ENCODE measurements around the gene GGT7. TPM values are rescaled to one million over a fixed set of nuclear protein-coding genes. Genes with fewer than 3 reads are reported as not detected.

The GGT7 gene
- total RNA-seq, 4 donors from 2014 or later = 8.5 to 13.2 (median 11.2) TPM

DNA sequence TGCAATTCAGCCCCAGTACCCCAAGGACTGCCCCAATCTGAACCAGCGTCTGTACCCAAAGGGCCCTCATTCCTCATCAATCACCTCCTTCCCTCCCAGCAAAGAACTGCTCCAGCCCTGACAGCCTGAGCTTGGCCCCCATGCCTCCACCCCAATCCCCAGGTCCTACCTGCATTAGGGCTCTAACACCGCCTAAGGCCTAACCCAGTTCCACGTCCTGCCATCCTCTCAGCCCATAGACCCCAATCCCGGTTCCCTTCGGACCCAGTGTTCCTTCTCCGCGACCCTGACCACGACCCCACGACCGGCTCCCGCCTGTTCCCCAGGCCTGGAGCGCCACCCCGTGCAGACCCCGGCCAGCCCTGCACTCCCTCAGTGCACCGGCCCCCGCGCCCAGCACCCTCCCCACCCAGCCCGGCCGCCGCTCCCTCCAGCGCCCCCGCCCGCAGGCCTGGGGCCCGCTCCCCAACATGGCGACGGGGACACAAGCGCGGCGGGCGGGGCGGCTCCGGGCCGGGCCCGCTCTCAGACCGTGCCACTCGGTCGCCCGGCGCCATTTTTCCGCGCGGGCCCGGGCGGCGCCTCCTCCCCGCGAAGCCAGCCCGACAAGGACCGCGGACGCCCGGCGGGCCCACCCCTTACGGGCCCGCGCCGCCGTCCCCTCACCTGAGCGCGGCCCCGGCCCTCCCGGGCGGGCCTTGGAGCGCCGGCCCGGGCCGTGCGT lies 47.7 kb downstream of the GGT7 start:
- TF ChIP-seq, protein P1, sequence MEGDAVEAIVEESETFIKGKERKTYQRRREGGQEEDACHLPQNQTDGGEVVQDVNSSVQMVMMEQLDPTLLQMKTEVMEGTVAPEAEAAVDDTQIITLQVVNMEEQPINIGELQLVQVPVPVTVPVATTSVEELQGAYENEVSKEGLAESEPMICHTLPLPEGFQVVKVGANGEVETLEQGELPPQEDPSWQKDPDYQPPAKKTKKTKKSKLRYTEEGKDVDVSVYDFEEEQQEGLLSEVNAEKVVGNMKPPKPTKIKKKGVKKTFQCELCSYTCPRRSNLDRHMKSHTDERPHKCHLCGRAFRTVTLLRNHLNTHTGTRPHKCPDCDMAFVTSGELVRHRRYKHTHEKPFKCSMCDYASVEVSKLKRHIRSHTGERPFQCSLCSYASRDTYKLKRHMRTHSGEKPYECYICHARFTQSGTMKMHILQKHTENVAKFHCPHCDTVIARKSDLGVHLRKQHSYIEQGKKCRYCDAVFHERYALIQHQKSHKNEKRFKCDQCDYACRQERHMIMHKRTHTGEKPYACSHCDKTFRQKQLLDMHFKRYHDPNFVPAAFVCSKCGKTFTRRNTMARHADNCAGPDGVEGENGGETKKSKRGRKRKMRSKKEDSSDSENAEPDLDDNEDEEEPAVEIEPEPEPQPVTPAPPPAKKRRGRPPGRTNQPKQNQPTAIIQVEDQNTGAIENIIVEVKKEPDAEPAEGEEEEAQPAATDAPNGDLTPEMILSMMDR (IDR thresholded peaks at IDR 0.05) = no peak
- no peak for DNase-seq (ENCODE audit: low spot score)
- peak; percentile 85 for ATAC-seq (ENCODE audit: low FRiP score)

GRCh38 chr20:34824452-34824805 lies 48.2 kb downstream of the GGT7 start:
- ATAC-seq (ENCODE audit: low FRiP score) (peak; percentile 46), DNase-seq (ENCODE audit: low spot score) (peak; percentile 35)
- TF ChIP-seq, protein P1 (IDR thresholded peaks at IDR 0.05) = no peak

GRCh38 chr20:34824026-34824425 lies 48.6 kb downstream of the GGT7 start:
- ATAC-seq (ENCODE audit: low FRiP score) (no peak), DNase-seq (ENCODE audit: low spot score) (no peak)
- TF ChIP-seq, protein P1 (IDR thresholded peaks at IDR 0.05) = no peak

GRCh38 chr20:34820805-34821578 lies 51.7 kb downstream of the GGT7 start:
- TF ChIP-seq, protein P1 (IDR thresholded peaks at IDR 0.05) = no peak
- DNase-seq (ENCODE audit: low spot score) (no peak), ATAC-seq (ENCODE audit: low FRiP score) (no peak)

DNA sequence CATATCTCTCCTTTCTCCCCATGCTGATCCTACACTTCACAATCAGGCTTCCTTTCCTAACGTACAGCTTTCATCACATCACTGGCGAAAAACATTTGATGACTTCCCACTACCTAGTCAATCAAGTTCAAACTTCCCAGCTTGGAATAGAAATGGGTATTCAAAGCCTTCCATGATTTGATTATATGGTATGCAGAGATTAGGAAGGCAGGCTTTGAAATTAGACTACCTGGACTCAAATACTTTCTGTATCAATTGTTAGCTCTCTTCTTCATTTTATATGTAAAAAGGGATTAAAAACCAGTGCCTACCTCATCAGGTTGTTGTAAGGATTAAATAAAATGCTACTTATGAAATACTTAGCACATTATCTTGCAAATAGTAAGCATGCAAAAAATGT lies 54.9 kb downstream of the GGT7 start:
- DNase-seq (ENCODE audit: low spot score) (no peak), ATAC-seq (ENCODE audit: low FRiP score) (no peak)
- TF ChIP-seq, protein P1 (IDR thresholded peaks at IDR 0.05) = no peak

DNA sequence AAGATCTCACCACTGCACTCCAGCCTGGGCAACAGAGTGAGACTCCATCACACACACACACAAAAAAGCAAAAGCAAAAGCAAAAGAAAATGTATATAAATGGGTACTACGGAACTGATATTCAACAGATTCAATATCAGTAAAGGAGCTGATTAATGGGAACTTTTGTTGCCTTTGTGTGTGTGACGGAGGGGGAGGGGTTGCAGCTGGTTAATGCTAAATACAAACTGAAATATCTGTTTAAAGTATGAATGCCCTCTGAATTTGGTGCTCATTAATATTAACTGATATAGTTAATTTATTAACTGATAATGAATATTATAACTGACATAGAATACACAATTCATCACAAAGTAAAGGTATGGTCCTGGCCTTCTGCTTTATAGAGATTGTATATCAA lies 55.6 kb downstream of the GGT7 start:
- no peak for ATAC-seq (ENCODE audit: low FRiP score)
- TF ChIP-seq, protein P1 (IDR thresholded peaks at IDR 0.05) = no peak
- DNase-seq (ENCODE audit: low spot score) = no peak

GRCh38 chr20:34815636-34816035 lies 57.0 kb downstream of the GGT7 start:
- TF ChIP-seq, protein P1 (IDR thresholded peaks at IDR 0.05) = no peak
- DNase-seq (ENCODE audit: low spot score) (no peak), ATAC-seq (ENCODE audit: low FRiP score) (no peak)

Measured in omental fat pad (tissue), 4 donors.